WTC11 (cell line): Measurements from ENCODE around the gene PRX. TPM values are rescaled to one million over a fixed set of nuclear protein-coding genes. Genes with fewer than 3 reads are reported as not detected.

Experiments
- ATAC-seq: fragments of 200-7000 bp; cut with Tn5 transposase; 2 replicates; pipeline ENCODE4 v1.10.0; 2021; ENCODE audit warnings: mild to moderate bottlenecking, moderate library complexity
- CTCF ChIA-PET: fragments of 300-600 bp; sonication (Branson Sonifier 250); formaldehyde crosslinking; loops from one replicate; lab custom pipeline; 2021; ENCODE audit warnings: antibody characterized with exemption; lab: Charles Lee
- POLR2A ChIA-PET: fragments of 350-600 bp; sonication (Branson Sonifier 250); formaldehyde crosslinking; loops from one replicate; lab custom pipeline; 2021; ENCODE audit warnings: antibody characterized with exemption; lab: Charles Lee
- DNase-seq: peaks from one replicate; pipeline ENCODE4 v3.0.0; 2021; ENCODE audit warnings: low spot score
- H3K27ac Mint-ChIP-seq: 2 replicates; pipeline ENCODE4 v1.8.0; 2021; ENCODE audit warnings: mixed read lengths
- H3K27me3 Mint-ChIP-seq: 2 replicates; pipeline ENCODE4 v1.8.0; 2021; ENCODE audit warnings: low read depth, mild to moderate bottlenecking, moderate library complexity, mixed read lengths
- H3K36me3 Mint-ChIP-seq: 2 replicates; pipeline ENCODE4 v1.8.0; 2021; ENCODE audit warnings: mixed read lengths
- H3K4me1 Mint-ChIP-seq: 2 replicates; pipeline ENCODE4 v1.8.0; 2022; ENCODE audit warnings: mixed read lengths
- H3K4me3 Mint-ChIP-seq: 2 replicates; pipeline ENCODE4 v1.8.0; 2021; ENCODE audit warnings: mild to moderate bottlenecking, moderate library complexity, mixed read lengths
- H3K9me3 Mint-ChIP-seq: 2 replicates; pipeline ENCODE4 v1.8.0; 2021; ENCODE audit warnings: mixed read lengths
- CBFB ChIP-seq: sonication (generic); formaldehyde crosslinking; IDR thresholded peaks from 2 replicates; pipeline ENCODE4 v1.8.1; 2022; ENCODE audit warnings: mild to moderate bottlenecking, low read depth, missing genetic modification reagents
- FOXP4 ChIP-seq: sonication (generic); formaldehyde crosslinking; IDR thresholded peaks from 2 replicates; pipeline ENCODE4 v1.8.0; 2022; ENCODE audit warnings: mild to moderate bottlenecking, missing genetic modification reagents
- HMGXB4 ChIP-seq: sonication (generic); formaldehyde crosslinking; IDR thresholded peaks from 2 replicates; pipeline ENCODE4 v1.8.1; 2023; ENCODE audit warnings: mild to moderate bottlenecking, moderate library complexity, missing genetic modification reagents
- JAZF1 ChIP-seq: fragments of 250-450 bp; sonication (Bioruptor Pico); IDR thresholded peaks from 2 replicates; pipeline ENCODE4 v1.9.0; 2021; ENCODE audit warnings: moderate library complexity, mild to moderate bottlenecking, inconsistent platforms
- MXD4 ChIP-seq: fragments of 250-450 bp; sonication (Bioruptor Pico); IDR thresholded peaks from 2 replicates; pipeline ENCODE4 v1.8.0; 2021; ENCODE audit warnings: mild to moderate bottlenecking, moderate library complexity, borderline replicate concordance
- MYBL2 ChIP-seq: sonication (generic); formaldehyde crosslinking; IDR thresholded peaks from 2 replicates; pipeline ENCODE4 v1.8.1; 2023; ENCODE audit warnings: mild to moderate bottlenecking, moderate library complexity, missing genetic modification reagents
- NR1H2 ChIP-seq: sonication (generic); formaldehyde crosslinking; IDR thresholded peaks from 2 replicates; pipeline ENCODE4 v1.9.0; 2021; ENCODE audit warnings: mild to moderate bottlenecking, moderate library complexity, missing genetic modification reagents
- OVOL2 ChIP-seq: fragments of 250-450 bp; sonication (Bioruptor Pico); IDR thresholded peaks from 2 replicates; pipeline ENCODE4 v1.9.0; 2021; ENCODE audit warnings: mild to moderate bottlenecking, borderline replicate concordance
- PRDM15 ChIP-seq: sonication (generic); formaldehyde crosslinking; IDR thresholded peaks from 2 replicates; pipeline ENCODE4 v1.8.0; 2022; ENCODE audit warnings: missing genetic modification reagents
- PRRX2 ChIP-seq: fragments of 250-450 bp; sonication (Bioruptor Pico); IDR thresholded peaks from 2 replicates; pipeline ENCODE4 v1.8.0; 2021; ENCODE audit warnings: mild to moderate bottlenecking
- SOX15 ChIP-seq: fragments of 250-450 bp; sonication (Bioruptor Pico); IDR thresholded peaks from 2 replicates; pipeline ENCODE4 v1.9.0; 2021; ENCODE audit warnings: mild to moderate bottlenecking
- TP53 ChIP-seq: sonication (generic); formaldehyde crosslinking; IDR thresholded peaks from 2 replicates; pipeline ENCODE4 v1.8.1; 2023; ENCODE audit warnings: mild to moderate bottlenecking, missing genetic modification reagents
- USF2 ChIP-seq: sonication (generic); formaldehyde crosslinking; IDR thresholded peaks from 2 replicates; pipeline ENCODE4 v1.8.1; 2023; ENCODE audit warnings: mild to moderate bottlenecking, missing genetic modification reagents, moderate library complexity
- ZNF219 ChIP-seq: sonication (generic); formaldehyde crosslinking; IDR thresholded peaks from 2 replicates; pipeline ENCODE4 v1.8.0; 2023; ENCODE audit warnings: missing genetic modification reagents, mild to moderate bottlenecking, borderline replicate concordance
- ZNF317 ChIP-seq: sonication (generic); formaldehyde crosslinking; IDR thresholded peaks from 2 replicates; pipeline ENCODE4 v1.8.1; 2023; ENCODE audit warnings: low read depth, mild to moderate bottlenecking, moderate library complexity, missing genetic modification reagents, borderline replicate concordance
- ZNF423 ChIP-seq: fragments of 250-450 bp; sonication (Bioruptor Pico); IDR thresholded peaks from 2 replicates; pipeline ENCODE4 v2.1.2; 2022; ENCODE audit warnings: mild to moderate bottlenecking, moderate library complexity
- ZNF671 ChIP-seq: fragments of 250-450 bp; sonication (Bioruptor Pico); IDR thresholded peaks from 2 replicates; pipeline ENCODE4 v1.8.0; 2021; ENCODE audit warnings: mild to moderate bottlenecking
- total RNA-seq: library from RNA; stranded (reverse); gene quantifications from 3 replicates; pipeline ENCODE4 v1.2.3, GENCODE V29; 2021
- TF ChIP-seq, protein P1 (sequence below): sonication (generic); formaldehyde crosslinking; IDR thresholded peaks from 2 replicates; pipeline ENCODE4 v1.8.1; 2022; ENCODE audit warnings: low read depth, mild to moderate bottlenecking, moderate library complexity, missing genetic modification reagents, borderline replicate concordance
- TF ChIP-seq, protein P2 (sequence below): sonication (generic); formaldehyde crosslinking; IDR thresholded peaks from 2 replicates; pipeline ENCODE4 v1.8.1; 2022; ENCODE audit warnings: low read depth, missing genetic modification reagents, borderline replicate concordance
- TF ChIP-seq, protein P3 (sequence below): sonication (generic); formaldehyde crosslinking; IDR thresholded peaks from 2 replicates; pipeline ENCODE4 v1.8.1; 2023; ENCODE audit warnings: mild to moderate bottlenecking, missing genetic modification reagents
- TF ChIP-seq, protein P4 (sequence below): fragments of 250-450 bp; sonication (Bioruptor Pico); IDR thresholded peaks from 2 replicates; pipeline ENCODE4 v1.9.0; 2021; ENCODE audit warnings: mild to moderate bottlenecking

PRX gene
- total RNA-seq, 1 experiment from 2014 or later: 8.4 TPM

DNA sequence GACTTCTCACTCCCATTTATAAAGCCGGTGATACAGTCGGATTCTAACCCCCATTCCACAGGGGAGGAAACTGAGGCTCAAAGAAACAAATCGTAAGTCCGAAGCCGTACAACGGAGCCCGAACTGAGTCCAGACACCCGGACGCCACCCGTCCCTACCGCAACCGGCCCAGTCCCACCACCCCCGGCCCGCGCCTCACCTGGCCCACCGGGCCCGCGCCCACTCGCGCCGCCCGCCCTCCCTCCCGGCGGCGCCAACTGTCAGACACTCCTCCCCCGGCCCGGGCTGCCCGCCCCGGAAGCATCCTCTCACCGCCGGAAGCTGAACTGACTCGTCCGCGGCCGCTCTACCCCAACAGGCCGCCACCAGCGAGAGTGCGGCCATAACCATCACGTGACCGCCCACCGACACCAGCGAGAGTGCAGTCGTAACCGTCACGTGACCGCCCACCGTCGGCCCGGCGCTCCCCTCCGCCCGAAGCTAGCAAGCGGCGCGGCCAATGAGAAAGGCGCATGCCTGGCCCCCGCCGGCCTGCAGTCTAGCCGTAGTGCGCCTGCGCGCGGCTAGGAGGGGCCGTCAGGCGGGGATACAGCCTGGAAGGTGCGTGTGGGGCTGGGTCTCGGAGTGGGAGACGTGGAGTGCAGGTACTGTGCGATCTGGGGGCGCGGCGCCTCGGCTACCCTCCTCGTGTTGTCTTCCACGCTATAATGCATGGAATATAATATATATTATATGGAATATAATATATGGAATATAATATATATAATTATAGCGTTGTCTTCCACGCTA is 64.9 kb downstream of the PRX start, which contains the start of the genes C19orf47 and PLD3 (continued):
- TF ChIP-seq, protein P1, sequence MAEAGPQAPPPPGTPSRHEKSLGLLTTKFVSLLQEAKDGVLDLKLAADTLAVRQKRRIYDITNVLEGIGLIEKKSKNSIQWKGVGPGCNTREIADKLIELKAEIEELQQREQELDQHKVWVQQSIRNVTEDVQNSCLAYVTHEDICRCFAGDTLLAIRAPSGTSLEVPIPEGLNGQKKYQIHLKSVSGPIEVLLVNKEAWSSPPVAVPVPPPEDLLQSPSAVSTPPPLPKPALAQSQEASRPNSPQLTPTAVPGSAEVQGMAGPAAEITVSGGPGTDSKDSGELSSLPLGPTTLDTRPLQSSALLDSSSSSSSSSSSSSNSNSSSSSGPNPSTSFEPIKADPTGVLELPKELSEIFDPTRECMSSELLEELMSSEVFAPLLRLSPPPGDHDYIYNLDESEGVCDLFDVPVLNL: no peak
- TF ChIP-seq TP53 (CRISPR knock-in tag): no peak
- TF ChIP-seq, protein P2, sequence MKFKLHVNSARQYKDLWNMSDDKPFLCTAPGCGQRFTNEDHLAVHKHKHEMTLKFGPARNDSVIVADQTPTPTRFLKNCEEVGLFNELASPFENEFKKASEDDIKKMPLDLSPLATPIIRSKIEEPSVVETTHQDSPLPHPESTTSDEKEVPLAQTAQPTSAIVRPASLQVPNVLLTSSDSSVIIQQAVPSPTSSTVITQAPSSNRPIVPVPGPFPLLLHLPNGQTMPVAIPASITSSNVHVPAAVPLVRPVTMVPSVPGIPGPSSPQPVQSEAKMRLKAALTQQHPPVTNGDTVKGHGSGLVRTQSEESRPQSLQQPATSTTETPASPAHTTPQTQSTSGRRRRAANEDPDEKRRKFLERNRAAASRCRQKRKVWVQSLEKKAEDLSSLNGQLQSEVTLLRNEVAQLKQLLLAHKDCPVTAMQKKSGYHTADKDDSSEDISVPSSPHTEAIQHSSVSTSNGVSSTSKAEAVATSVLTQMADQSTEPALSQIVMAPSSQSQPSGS (CRISPR knock-in tag): no peak
- no peak for TF ChIP-seq PRDM15 (CRISPR knock-in tag)
- TF ChIP-seq MYBL2: no peak; the same call in 1 of the 2 replicates
- TF ChIP-seq, protein P3, sequence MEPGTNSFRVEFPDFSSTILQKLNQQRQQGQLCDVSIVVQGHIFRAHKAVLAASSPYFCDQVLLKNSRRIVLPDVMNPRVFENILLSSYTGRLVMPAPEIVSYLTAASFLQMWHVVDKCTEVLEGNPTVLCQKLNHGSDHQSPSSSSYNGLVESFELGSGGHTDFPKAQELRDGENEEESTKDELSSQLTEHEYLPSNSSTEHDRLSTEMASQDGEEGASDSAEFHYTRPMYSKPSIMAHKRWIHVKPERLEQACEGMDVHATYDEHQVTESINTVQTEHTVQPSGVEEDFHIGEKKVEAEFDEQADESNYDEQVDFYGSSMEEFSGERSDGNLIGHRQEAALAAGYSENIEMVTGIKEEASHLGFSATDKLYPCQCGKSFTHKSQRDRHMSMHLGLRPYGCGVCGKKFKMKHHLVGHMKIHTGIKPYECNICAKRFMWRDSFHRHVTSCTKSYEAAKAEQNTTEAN: no peak
- TF ChIP-seq SOX15 (CRISPR knock-in tag): no peak
- TF ChIP-seq ZNF317 (CRISPR knock-in tag): no peak
- TF ChIP-seq OVOL2 (CRISPR knock-in tag): no peak
- TF ChIP-seq PRRX2 (CRISPR knock-in tag): no peak
- TF ChIP-seq USF2 (CRISPR knock-in tag): peak; percentile 100
- TF ChIP-seq JAZF1 (CRISPR knock-in tag): no peak
- TF ChIP-seq, protein P4, sequence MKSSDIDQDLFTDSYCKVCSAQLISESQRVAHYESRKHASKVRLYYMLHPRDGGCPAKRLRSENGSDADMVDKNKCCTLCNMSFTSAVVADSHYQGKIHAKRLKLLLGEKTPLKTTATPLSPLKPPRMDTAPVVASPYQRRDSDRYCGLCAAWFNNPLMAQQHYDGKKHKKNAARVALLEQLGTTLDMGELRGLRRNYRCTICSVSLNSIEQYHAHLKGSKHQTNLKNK (CRISPR knock-in tag): no peak

- ChIA-PET CTCF (no interaction called here), POLR2A (no interaction called here)
- no peak for TF ChIP-seq NR1H2 (CRISPR knock-in tag)
- no peak for TF ChIP-seq MYBL2
- no peak for TF ChIP-seq ZNF423 (CRISPR knock-in tag)
- no peak for TF ChIP-seq CBFB (CRISPR knock-in tag)
- TF ChIP-seq, protein P2 (CRISPR knock-in tag): no peak
- TF ChIP-seq ZNF219 (CRISPR knock-in tag): no peak
- TF ChIP-seq ZNF671 (CRISPR knock-in tag): no peak
- TF ChIP-seq FOXP4: no peak
- no peak for TF ChIP-seq PRRX2 (CRISPR knock-in tag)
- no peak for TF ChIP-seq MXD4 (CRISPR knock-in tag)
- TF ChIP-seq OVOL2 (CRISPR knock-in tag): no peak
- TF ChIP-seq HMGXB4: no peak
Measured at GRCh38 chr19:40344422-40344821, 68.8 kb downstream of the PRX start.

More at GRCh38 chr19:40344422-40344821, 68.8 kb downstream of the PRX start:
- DNase-seq (no peak), ATAC-seq (no peak)
- Mint-ChIP-seq H3K36me3 (peaks cover 2% of the 10 kb centered on the region; the same call in 1 of the 2 replicates), H3K27me3 (no peaks in the 10 kb centered on the region), H3K4me3 (no peak overlapping the region), H3K27ac (no peak overlapping the region), H3K9me3 (no peaks in the 10 kb centered on the region), H3K4me1 (peaks cover 10% of the 10 kb centered on the region)
